Measurements from ENCODE around the gene CHST9. TPM values are rescaled to one million over a fixed set of nuclear protein-coding genes. Genes with fewer than 3 reads are reported as not detected.

CHST9 gene
- total and polyA plus RNA-seq, 2 of the 13 experiments (the other 11 are each of a cell fraction or from before 2014, with no cell fraction given), result 3.2 to 9.6 TPM

- TF ChIP-seq HNF1A (IDR thresholded peaks at IDR 0.05; ENCODE audit: low read depth) (no peak), HNF1A (CRISPR knock-in tag; IDR thresholded peaks at IDR 0.05; ENCODE audit: borderline replicate concordance) (no peak), NR1H2 (CRISPR knock-in tag; IDR thresholded peaks at IDR 0.05; ENCODE audit: borderline replicate concordance, low read depth) (no peak), NFIC (IDR thresholded peaks at IDR 0.05; ENCODE audit: low read length) (no peak)
These were observed 122.3 kb downstream of the CHST9 start (continued) for GRCh38 chr18:27062802-27063201.

GRCh38 chr18:27061488-27062095 is 123.5 kb downstream of the CHST9 start:
- H3K27ac ChIP-seq (ENCODE audit: extremely low read length, insufficient read depth, low read length), result peak overlapping the region; percentile 6
- H3K27me3 ChIP-seq (ENCODE audit: control insufficient read depth in 1 of 2, insufficient read depth in 2 of 2, low read length in 2 of 2), result no peaks in the 10 kb centered on the region
- WGBS (ENCODE audit: low lambda C conversion rate), result 20% methylated on average over 4 of the region's 7 CpGs
- H3K4me3 ChIP-seq (replicated peaks in 1 of 3; ENCODE audit: insufficient read depth in 1 of 3, low read depth in 2 of 3, low read length in 3 of 3), result no peak overlapping the region
- H4K20me1 ChIP-seq (ENCODE audit: insufficient read depth, low read length), result no peaks in the 10 kb centered on the region
- BruUV-seq (replicated peaks), result no TSS peak
- no peak overlapping the region for H3K9ac ChIP-seq (ENCODE audit: insufficient read depth, low read depth, low read length)
- intact Hi-C loops (cut with micrococcal nuclease; ENCODE audit: unreplicated experiment), result loop anchor here (2.0 kb wide), 1 partner anchor 81 kb away; no protein-coding TSS in a partner anchor
- peak; percentile 93 for DNase-seq (ENCODE audit: low spot score)
- no peak overlapping the region for H3K4me2 ChIP-seq (ENCODE audit: low read depth, low read length)
- no peaks in the 10 kb centered on the region for H3K9me3 ChIP-seq (ENCODE audit: low read length)
- FAIRE-seq, result peak; percentile 68
- in situ Hi-C loops (cut with HindIII; ENCODE audit: extremely low pct_ligation_motif_present, low pct_unique_long_range_greater_than_20kb), result no loop called here
- CTCF ChIA-PET (ENCODE audit: low intra/inter-chr PET ratio, low total read pairs), result no interaction called here
- H2AFZ ChIP-seq (ENCODE audit: low read length), result no peak overlapping the region
- ATAC-seq, result peak; percentile 74
- H3K79me2 ChIP-seq (ENCODE audit: insufficient read depth, low read length), result no peaks in the 10 kb centered on the region
- POLR2A ChIA-PET, result no interaction called here
- H3K4me1 ChIP-seq (ENCODE audit: insufficient read depth, low read length), result peaks cover 34% of the 10 kb centered on the region
- H3K36me3 ChIP-seq (replicated peaks in 1 of 2; ENCODE audit: control insufficient read depth in 1 of 2, insufficient read depth in 2 of 2, low read length in 2 of 2), result no peaks in the 10 kb centered on the region
- TF ChIP-seq TCF7L2 (IDR thresholded peaks at IDR 0.05; ENCODE audit: low read depth, low read length) (peak; percentile 91), ATF2 (CRISPR knock-in tag; IDR thresholded peaks at IDR 0.05) (peak; percentile 70), TEAD3 (CRISPR knock-in tag; optimal IDR thresholded peaks at IDR 0.05; ENCODE audit: borderline replicate concordance) (peak; percentile 31), MTA3 (CRISPR knock-in tag; IDR thresholded peaks at IDR 0.05) (no peak), GZF1 (CRISPR knock-in tag; IDR thresholded peaks at IDR 0.05) (no peak), ZNF891 (CRISPR knock-in tag; IDR thresholded peaks at IDR 0.05) (no peak), CEBPB (IDR thresholded peaks at IDR 0.05; ENCODE audit: borderline replicate concordance, low read depth, low read length) (peak; percentile 73; the same call in 1 of the 2 replicates), ZNF383 (CRISPR knock-in tag; IDR thresholded peaks at IDR 0.05; ENCODE audit: borderline replicate concordance) (no peak), NFE2L2 (IDR thresholded peaks at IDR 0.05; ENCODE audit: low read length) (no peak), KDM1A (CRISPR knock-in tag; IDR thresholded peaks at IDR 0.05) (peak; percentile 45; the same call in 1 of the 2 replicates), SIX4 (CRISPR knock-in tag; IDR thresholded peaks at IDR 0.05) (0 out of 2 replicates have a peak, but pooled peaks have one; percentile 25), IRX3 (CRISPR knock-in tag; IDR thresholded peaks at IDR 0.05; ENCODE audit: borderline replicate concordance, low read depth) (no peak), E2F1 (CRISPR knock-in tag; IDR thresholded peaks at IDR 0.05) (no peak), ZNF382 (CRISPR knock-in tag; IDR thresholded peaks at IDR 0.05; ENCODE audit: borderline replicate concordance) (no peak)
